GM10266 (cell line): ENCODE measurements around the gene GRM2.

Source experiments
- DNase-seq: peaks from one replicate; pipeline ENCODE4 v3.0.0; 2012; ENCODE audit errors: extremely low spot score
- CTCF ChIP-seq: IDR thresholded peaks from 2 replicates; pipeline ENCODE4 v1.5.1; 2012; ENCODE audit warnings: mild to moderate bottlenecking, low read depth; ENCODE audit not compliant: control insufficient read depth, insufficient read depth; ENCODE audit errors: missing control alignments

Gene GRM2

DNA sequence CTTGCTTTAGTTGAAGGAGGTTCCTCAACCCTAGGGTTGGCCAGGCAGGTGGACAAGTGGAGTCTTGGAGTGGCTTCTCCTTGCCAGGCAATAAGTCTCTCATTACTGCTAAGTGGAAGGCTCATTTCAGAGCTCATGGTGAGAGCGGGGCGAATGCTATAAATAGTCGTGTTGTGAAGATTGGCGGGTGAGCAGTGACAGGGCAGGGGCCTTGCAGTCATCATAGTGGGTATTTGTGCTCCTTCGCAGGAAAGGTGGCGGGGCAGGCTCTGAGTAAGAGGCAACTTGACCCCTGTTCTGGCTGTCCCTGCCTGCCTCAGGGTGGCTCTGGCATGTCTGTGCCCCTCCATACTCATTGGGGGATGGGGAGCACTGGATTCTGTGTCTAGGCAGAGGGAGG lies 8.7 kb upstream of the GRM2 start:
- no peak for TF ChIP-seq CTCF
- no peak for DNase-seq

- no peak for TF ChIP-seq CTCF
- no peak for DNase-seq
Measured at GRCh38 chr3:51700403-51700802, 6.5 kb upstream of the GRM2 start.

GRCh38 chr3:51702156-51702555 lies 4.7 kb upstream of the GRM2 start:
- no peak for TF ChIP-seq CTCF
- no peak for DNase-seq

DNA sequence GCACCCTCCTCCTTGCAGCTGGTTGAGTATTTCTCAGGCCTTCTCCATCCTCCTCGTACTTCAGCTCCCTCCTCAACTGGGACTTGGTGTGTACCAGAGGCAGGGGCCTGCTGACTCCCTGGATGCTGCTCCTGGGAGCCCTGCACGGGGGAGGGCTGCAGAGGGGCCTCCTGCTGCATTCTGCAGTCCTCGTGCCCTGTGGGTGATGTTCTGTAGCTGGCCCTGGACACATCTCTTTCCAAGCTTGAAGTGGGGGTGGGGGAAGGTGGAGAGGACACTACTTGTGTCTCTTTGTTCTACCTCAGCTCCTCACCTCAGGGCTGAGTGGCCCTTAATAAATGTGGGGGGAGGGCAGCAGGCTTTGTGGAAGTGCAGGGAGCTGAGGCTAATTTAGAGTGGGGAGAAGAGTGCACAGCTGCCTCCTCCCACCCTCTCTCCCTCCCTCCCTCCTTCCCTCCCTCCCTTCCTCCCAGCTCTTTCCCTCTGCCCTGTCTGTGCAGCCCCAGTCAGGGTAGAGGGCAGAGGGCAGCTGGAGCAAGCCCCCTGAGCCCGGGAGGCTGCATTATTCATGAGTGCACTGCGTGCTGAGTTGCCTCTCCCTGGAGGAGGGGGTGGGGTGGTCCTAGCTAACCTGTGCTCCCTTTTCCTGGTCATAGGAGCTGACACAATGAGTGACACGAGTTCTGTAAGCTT lies 3.7 kb upstream of the GRM2 start:
- no peak for TF ChIP-seq CTCF
- DNase-seq: no peak

DNA sequence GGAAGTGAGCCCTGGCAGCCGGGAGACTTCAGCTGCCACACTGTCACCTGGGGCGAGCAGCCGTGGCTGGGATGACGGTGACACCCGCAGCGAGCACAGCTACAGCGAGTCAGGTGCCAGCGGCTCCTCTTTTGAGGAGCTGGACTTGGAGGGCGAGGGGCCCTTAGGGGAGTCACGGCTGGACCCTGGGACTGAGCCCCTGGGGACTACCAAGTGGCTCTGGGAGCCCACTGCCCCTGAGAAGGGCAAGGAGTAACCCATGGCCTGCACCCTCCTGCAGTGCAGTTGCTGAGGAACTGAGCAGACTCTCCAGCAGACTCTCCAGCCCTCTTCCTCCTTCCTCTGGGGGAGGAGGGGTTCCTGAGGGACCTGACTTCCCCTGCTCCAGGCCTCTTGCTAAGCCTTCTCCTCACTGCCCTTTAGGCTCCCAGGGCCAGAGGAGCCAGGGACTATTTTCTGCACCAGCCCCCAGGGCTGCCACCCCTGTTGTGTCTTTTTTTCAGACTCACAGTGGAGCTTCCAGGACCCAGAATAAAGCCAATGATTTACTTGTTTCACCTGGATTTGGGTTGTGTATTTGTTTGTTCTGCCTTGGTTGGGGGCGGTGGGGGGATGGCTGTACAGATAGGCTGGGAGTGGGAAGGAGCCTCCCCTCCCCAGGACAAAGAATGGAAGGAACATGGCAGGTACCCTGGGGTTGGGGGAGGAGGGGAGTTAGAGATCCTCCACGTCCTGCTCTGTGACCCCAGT lies 2.9 kb upstream of the GRM2 start:
- DNase-seq: no peak
- no peak for TF ChIP-seq CTCF

GRCh38 chr3:51704511-51704950 lies 2.3 kb upstream of the GRM2 start:
- no peak for TF ChIP-seq CTCF
- no peak for DNase-seq
